ENCODE results near the gene FILIP1L.

FILIP1L gene

GRCh38 chr3:99920481-99921376 is 193.6 kb downstream of the FILIP1L start:
- Histone ChIP-seq H3K4me2 (ENCODE audit: low read depth, low read length, poor library complexity, severe bottlenecking) (no peak overlapping the region), H3K4me1 (ENCODE audit: insufficient read depth, low read length, poor library complexity, severe bottlenecking) (peaks cover 6% of the 10 kb centered on the region), H4K20me1 (ENCODE audit: insufficient read depth, low read length, poor library complexity, severe bottlenecking) (no peaks in the 10 kb centered on the region), H3K9ac (ENCODE audit: low read depth, low read length, poor library complexity, severe bottlenecking) (no peak overlapping the region), H3K79me2 (ENCODE audit: insufficient read depth, low read length) (no peaks in the 10 kb centered on the region), H3K4me3 (ENCODE audit: low read length, poor library complexity, severe bottlenecking) (no peak overlapping the region), H3F3A (ENCODE audit: low read depth) (no peaks in the 10 kb centered on the region), H3K9me3 (ENCODE audit: insufficient read depth, low read depth, low read length) (no peaks in the 10 kb centered on the region), H3K27me3 (ENCODE audit: insufficient read depth, low read length, poor library complexity, severe bottlenecking) (no peaks in the 10 kb centered on the region), H2AFZ (ENCODE audit: low read length) (no peak overlapping the region), H3K9me2 (replicated peaks; ENCODE audit: low read depth, low read length) (no peaks in the 10 kb centered on the region), H3K36me3 (ENCODE audit: insufficient read depth, low read length) (no peaks in the 10 kb centered on the region)
- TF ChIP-seq CTCF (conservative IDR thresholded peaks at IDR 0.05; ENCODE audit: low read length) (no peak), EZH2phosphoT487 (IDR thresholded peaks at IDR 0.05; ENCODE audit: borderline replicate concordance) (no peak)

DNA sequence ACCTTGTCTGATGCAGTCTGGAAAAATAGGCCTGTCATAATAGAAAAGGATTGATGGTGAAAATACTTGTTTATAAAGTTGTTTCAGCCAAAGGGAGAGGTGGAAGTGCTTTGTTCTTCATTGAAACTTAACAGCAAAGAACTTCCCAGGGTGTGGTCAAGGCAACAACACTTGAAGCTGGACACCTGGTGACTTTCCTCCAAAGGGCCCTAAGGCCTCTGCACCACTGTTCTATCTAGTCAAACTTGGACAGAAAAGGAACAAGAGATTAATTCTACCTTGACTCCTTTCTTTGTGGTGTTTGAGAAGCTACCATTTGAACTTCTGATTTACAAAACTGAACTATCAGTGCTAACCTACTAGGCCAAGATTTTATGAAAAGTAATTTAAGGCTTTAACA is 194.6 kb downstream of the FILIP1L start:
- Histone ChIP-seq H3K4me2 (ENCODE audit: low read depth, low read length, poor library complexity, severe bottlenecking) (no peak overlapping the region), H2AFZ (ENCODE audit: low read length) (no peak overlapping the region), H3K27me3 (ENCODE audit: insufficient read depth, low read length, poor library complexity, severe bottlenecking) (no peaks in the 10 kb centered on the region), H3K4me3 (ENCODE audit: low read length, poor library complexity, severe bottlenecking) (no peak overlapping the region), H3K9ac (ENCODE audit: low read depth, low read length, poor library complexity, severe bottlenecking) (no peak overlapping the region), H3K4me1 (ENCODE audit: insufficient read depth, low read length, poor library complexity, severe bottlenecking) (peaks cover 6% of the 10 kb centered on the region), H3F3A (ENCODE audit: low read depth) (no peaks in the 10 kb centered on the region), H3K9me2 (replicated peaks; ENCODE audit: low read depth, low read length) (no peaks in the 10 kb centered on the region), H4K20me1 (ENCODE audit: insufficient read depth, low read length, poor library complexity, severe bottlenecking) (no peaks in the 10 kb centered on the region), H3K79me2 (ENCODE audit: insufficient read depth, low read length) (no peaks in the 10 kb centered on the region), H3K36me3 (ENCODE audit: insufficient read depth, low read length) (no peaks in the 10 kb centered on the region), H3K9me3 (ENCODE audit: insufficient read depth, low read depth, low read length) (no peaks in the 10 kb centered on the region)
- TF ChIP-seq CTCF (conservative IDR thresholded peaks at IDR 0.05; ENCODE audit: low read length) (no peak), EZH2phosphoT487 (IDR thresholded peaks at IDR 0.05; ENCODE audit: borderline replicate concordance) (no peak)

- Histone ChIP-seq H3K9me2 (replicated peaks; ENCODE audit: low read depth, low read length) (no peaks in the 10 kb centered on the region), H3K36me3 (ENCODE audit: insufficient read depth, low read length) (no peaks in the 10 kb centered on the region), H3K4me2 (ENCODE audit: low read depth, low read length, poor library complexity, severe bottlenecking) (no peak overlapping the region), H3K9me3 (ENCODE audit: insufficient read depth, low read depth, low read length) (no peaks in the 10 kb centered on the region), H3K27me3 (ENCODE audit: insufficient read depth, low read length, poor library complexity, severe bottlenecking) (no peaks in the 10 kb centered on the region), H3F3A (ENCODE audit: low read depth) (no peaks in the 10 kb centered on the region), H3K4me1 (ENCODE audit: insufficient read depth, low read length, poor library complexity, severe bottlenecking) (peaks cover 6% of the 10 kb centered on the region), H4K20me1 (ENCODE audit: insufficient read depth, low read length, poor library complexity, severe bottlenecking) (no peaks in the 10 kb centered on the region), H3K4me3 (ENCODE audit: low read length, poor library complexity, severe bottlenecking) (no peak overlapping the region), H3K9ac (ENCODE audit: low read depth, low read length, poor library complexity, severe bottlenecking) (no peak overlapping the region), H2AFZ (ENCODE audit: low read length) (no peak overlapping the region), H3K79me2 (ENCODE audit: insufficient read depth, low read length) (no peaks in the 10 kb centered on the region)
- TF ChIP-seq CTCF (conservative IDR thresholded peaks at IDR 0.05; ENCODE audit: low read length) = no peak
These were observed 195.6 kb downstream of the FILIP1L start for GRCh38 chr3:99918715-99919114.

Data from Loucy (cell line).